LNCAP (cell line): ENCODE results near the gene NUCKS1.

Source experiments
- TF ChIP-seq, protein P1 (sequence below): fragments of 450-650 bp; IDR thresholded peaks from 2 replicates; pipeline ENCODE4 v1.5.1; 2017; ENCODE audit warnings: mild to moderate bottlenecking

The NUCKS1 gene, protein sequence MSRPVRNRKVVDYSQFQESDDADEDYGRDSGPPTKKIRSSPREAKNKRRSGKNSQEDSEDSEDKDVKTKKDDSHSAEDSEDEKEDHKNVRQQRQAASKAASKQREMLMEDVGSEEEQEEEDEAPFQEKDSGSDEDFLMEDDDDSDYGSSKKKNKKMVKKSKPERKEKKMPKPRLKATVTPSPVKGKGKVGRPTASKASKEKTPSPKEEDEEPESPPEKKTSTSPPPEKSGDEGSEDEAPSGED

DNA sequence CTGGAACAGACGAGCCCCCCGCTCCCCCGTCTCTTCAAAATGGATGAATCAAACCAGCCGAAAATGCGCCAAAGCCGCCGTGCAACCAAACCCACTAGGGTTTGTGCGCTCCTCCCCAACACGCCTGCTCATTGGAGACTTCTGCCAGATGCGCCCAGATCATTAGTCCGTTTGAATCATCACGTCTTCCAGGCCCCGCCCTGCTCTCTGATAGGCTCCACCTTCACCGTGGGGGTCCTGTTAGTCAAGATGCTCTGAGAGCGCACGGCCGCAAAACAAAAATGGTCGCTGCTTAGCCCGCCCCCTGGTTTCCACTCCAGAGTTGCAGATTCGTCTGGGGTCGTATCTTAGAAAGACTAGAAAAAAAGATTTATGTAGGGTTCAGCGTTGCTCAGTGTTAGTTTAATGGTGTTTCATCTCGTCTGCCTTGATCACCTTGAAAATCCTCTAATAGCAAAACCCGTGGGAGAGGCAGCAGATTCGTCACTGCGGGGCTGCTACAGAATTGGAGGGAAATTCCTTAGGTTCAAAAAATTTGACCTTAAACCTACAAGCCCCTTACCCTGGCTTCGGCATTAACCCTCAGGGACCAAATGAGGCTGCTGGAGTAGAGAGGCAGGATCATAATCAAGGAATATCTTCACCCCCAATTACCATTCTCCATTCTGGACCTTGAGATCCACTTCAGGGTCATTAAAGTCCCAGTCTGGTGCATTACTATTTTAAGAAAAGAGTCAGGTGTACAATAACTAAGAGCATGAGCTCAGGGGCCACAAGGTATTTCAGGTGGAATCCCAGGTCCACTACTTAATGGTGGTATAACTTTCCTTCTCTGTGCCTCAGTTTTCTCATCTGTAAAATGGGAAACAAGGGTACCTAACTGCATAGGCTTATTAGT, at the start of gene NUCKS1:
NUCKS1 (minus strand) TSS at position 45 of the 898 bp plus-strand sequence. CDS start 209 bp downstream, outside the sequence.
- TF ChIP-seq, protein P1, sequence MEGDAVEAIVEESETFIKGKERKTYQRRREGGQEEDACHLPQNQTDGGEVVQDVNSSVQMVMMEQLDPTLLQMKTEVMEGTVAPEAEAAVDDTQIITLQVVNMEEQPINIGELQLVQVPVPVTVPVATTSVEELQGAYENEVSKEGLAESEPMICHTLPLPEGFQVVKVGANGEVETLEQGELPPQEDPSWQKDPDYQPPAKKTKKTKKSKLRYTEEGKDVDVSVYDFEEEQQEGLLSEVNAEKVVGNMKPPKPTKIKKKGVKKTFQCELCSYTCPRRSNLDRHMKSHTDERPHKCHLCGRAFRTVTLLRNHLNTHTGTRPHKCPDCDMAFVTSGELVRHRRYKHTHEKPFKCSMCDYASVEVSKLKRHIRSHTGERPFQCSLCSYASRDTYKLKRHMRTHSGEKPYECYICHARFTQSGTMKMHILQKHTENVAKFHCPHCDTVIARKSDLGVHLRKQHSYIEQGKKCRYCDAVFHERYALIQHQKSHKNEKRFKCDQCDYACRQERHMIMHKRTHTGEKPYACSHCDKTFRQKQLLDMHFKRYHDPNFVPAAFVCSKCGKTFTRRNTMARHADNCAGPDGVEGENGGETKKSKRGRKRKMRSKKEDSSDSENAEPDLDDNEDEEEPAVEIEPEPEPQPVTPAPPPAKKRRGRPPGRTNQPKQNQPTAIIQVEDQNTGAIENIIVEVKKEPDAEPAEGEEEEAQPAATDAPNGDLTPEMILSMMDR, result no peak

DNA sequence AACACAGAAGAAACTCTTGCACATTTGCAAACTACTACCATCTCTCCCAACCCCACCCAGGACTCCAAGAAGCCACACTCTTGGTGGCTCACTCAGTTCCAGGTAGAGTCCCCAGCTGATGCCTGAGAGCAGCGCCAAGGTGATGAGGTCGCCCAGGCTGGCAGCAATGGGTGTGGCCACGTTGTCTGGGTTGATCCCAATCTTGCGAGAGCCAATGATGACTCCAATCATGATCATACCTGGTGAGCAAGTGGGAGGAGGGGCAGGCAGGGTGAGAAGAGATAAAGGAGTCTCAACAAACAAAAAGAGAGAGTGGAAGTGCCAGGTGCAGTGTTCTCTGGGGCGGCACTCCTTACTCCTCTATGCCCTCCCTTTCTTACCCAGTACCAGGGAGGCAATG, 48.6 kb upstream of the NUCKS1 start:
- TF ChIP-seq, protein P1, result no peak

DNA sequence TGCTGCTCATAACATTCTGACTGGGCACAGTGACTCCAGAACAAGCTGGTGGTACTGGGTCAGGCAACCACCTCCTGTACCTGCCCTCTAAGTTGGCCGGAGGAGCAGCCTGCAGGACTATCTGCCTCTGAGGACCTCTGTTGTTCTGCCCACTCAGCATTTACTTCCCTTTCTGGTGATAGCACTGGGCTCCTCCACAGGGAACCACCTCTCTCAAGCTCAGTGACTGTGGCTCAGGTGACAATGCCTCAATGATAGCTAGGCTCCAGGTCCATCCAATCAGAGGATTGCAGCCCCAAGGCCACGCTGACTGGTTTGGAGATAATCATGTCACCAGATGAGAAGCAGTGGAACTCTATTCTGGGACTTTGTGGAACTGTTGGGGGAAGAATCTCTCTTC, 47.2 kb upstream of the NUCKS1 start:
- TF ChIP-seq, protein P1, result no peak

DNA sequence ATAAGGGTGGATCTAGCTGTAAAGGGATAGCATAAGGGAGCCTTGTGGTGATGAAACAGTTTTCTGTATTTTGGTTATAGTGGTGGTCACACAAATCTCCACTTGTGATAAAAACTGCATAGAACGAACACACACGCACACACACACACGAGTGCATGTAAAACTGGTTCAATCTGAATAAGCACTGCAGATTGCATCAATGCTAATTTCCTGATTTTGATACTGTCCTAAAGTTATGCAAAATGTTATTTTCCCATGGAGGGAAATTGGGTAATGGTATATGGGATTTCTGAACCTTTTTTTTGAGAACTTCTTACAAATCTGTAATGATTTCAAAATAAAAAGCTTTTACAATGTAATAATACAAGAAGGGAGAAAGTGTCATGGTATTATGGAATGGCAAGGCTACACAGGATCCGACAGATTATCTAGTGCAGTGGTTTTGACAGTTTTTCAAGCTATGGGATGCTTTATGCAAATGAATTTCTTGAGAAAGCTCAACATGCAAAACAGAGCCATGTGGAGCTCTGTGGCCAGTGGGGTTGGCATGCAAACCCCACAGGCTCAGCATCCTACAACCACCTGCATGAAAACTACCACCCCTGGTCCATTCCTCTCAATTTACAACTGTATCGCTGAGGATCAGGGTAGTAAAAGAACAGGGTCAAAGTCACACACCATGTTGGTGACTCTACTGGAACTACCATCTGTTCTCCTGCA, 44.2 kb upstream of the NUCKS1 start:
- TF ChIP-seq, protein P1, result no peak

DNA sequence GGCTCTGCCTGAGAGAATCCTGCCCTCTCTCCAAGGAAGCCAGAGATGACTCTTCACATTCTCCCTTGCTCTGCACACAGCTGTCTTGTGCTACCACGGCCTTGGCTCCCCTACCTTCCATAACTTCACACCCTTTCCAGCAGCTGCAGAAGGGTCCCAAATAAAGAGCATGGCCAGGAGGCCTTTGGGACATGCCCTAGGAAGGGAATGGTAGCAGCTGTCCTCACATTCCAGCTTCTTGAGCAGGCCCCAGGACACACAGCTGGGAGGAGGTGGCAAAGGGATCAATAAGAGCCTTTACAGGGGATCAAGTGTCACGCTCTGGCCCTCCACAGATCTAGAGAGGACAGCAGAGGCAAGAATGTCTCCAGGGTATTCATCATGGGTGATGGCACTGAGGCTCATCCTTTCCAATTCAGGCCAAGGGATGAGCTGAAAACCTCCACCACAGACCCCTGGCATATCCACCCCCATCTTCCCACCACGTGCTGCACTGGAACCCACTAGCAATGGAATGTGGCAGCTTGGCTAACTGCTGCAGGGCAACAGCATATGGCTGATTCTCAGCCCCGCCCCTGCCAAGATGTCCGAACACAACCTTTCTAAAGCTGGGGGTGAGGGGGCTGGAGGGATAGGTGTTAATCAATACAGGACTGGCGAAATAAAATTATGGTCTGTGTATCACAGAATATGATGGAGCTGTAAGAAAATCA, 43.1 kb upstream of the NUCKS1 start:
- TF ChIP-seq, protein P1, result no peak

DNA sequence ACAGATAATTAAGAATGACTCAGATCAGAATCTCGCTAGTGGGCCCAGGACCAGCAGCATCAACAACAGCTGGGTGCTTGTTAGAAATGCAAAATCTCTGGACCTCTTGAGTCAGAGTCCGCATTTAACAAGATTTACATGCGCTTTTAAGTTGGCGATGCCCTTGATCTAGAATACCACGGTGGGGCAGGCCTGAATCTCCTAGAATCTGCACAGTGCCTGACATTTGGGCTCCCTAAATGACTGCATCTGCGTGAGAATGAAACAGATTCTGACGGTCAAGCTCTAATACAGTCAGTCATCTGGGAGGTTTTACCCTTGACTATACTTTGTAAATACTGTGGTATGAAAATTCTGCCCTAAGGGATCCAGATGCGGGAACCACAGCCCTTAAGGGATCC, 42.5 kb upstream of the NUCKS1 start:
- TF ChIP-seq, protein P1, result no peak

DNA sequence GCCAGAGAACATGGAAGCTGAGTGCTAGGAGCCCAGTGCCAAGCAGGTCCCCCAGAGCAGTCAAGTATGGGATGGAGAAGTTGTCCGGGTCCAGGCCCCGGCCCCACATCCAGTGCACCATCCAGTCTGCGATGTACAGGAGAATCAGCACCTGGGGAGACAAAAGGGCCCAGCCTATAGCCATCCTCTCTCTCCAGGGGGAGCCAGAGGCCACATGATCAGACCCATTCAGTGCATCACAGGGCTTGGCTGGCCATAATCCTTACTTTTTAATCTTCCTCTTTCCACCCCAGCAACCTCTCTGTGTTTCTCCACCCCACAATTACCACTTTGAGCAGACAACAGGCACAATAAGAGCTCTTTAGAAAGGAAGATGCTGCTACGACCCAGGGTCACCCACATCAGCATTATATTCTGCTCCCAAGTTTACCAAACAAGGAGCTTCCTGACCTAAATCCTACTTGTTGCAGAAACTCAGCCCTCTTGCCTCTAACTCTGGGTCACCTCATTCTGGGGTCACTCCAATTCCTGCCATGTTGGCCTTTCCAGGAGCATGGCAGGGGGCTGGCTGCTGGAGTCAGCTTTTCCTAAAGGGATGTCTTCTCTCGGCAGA, 41.7 kb upstream of the NUCKS1 start:
- TF ChIP-seq, protein P1, result peak; percentile 93
